Measurements from ENCODE around the gene TMEM25.

The TMEM25 gene

DNA sequence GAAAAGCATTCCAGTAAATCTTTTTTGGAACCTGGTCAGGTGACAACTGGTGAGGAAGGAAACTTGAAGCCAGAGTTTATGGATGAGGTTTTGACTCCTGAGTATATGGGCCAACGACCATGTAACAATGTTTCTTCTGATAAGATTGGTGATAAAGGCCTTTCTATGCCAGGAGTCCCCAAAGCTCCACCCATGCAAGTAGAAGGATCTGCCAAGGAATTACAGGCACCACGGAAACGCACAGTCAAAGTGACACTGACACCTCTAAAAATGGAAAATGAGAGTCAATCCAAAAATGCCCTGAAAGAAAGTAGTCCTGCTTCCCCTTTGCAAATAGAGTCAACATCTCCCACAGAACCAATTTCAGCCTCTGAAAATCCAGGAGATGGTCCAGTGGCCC, 27.8 kb upstream of the TMEM25 start:
- TF ChIP-seq, protein P1, sequence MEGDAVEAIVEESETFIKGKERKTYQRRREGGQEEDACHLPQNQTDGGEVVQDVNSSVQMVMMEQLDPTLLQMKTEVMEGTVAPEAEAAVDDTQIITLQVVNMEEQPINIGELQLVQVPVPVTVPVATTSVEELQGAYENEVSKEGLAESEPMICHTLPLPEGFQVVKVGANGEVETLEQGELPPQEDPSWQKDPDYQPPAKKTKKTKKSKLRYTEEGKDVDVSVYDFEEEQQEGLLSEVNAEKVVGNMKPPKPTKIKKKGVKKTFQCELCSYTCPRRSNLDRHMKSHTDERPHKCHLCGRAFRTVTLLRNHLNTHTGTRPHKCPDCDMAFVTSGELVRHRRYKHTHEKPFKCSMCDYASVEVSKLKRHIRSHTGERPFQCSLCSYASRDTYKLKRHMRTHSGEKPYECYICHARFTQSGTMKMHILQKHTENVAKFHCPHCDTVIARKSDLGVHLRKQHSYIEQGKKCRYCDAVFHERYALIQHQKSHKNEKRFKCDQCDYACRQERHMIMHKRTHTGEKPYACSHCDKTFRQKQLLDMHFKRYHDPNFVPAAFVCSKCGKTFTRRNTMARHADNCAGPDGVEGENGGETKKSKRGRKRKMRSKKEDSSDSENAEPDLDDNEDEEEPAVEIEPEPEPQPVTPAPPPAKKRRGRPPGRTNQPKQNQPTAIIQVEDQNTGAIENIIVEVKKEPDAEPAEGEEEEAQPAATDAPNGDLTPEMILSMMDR (IDR thresholded peaks at IDR 0.05; ENCODE audit: low read depth, low read length): no peak
- no peak overlapping the region for H3K4me3 ChIP-seq (ENCODE audit: low read depth, low read length)

- TF ChIP-seq, protein P1 (IDR thresholded peaks at IDR 0.05; ENCODE audit: low read depth, low read length): no peak
- H3K4me3 ChIP-seq (ENCODE audit: low read depth, low read length): no peak overlapping the region
Measured at GRCh38 chr11:118511601-118512000, 19.4 kb upstream of the TMEM25 start.

DNA sequence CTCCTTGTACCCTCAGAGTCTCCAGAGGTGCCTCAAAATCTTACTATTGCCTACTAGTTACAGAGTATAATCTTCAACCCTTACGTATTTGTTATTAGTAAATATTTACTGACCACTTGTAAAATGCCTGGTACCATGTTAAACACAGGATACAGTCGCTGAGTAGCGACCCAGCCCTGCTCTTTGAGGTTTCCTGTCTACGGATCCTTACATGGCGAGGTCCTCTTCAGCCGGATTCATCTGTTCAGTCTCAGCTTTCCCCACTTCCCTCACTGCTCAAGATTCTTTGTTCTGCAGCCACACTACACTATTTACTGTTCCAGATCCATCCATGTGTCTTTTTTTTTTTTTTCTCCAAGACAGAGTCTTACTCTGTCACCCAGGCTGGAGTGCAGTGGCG, 16.9 kb upstream of the TMEM25 start:
- H3K4me3 ChIP-seq (ENCODE audit: low read depth, low read length): no peak overlapping the region
- TF ChIP-seq, protein P1 (IDR thresholded peaks at IDR 0.05; ENCODE audit: low read depth, low read length): no peak

GRCh38 chr11:118519549-118519948, 11.4 kb upstream of the TMEM25 start:
- no peak overlapping the region for H3K4me3 ChIP-seq (ENCODE audit: low read depth, low read length)
- TF ChIP-seq, protein P1 (IDR thresholded peaks at IDR 0.05; ENCODE audit: low read depth, low read length): no peak

DNA sequence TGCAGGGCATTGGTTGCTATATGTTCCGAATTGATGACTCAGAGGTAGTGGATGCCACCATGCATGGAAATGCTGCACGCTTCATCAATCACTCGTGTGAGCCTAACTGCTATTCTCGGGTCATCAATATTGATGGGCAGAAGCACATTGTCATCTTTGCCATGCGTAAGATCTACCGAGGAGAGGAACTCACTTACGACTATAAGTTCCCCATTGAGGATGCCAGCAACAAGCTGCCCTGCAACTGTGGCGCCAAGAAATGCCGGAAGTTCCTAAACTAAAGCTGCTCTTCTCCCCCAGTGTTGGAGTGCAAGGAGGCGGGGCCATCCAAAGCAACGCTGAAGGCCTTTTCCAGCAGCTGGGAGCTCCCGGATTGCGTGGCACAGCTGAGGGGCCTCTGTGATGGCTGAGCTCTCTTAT, 9.1 kb upstream of the TMEM25 start:
- TF ChIP-seq, protein P1 (IDR thresholded peaks at IDR 0.05; ENCODE audit: low read depth, low read length): no peak
- no peak overlapping the region for H3K4me3 ChIP-seq (ENCODE audit: low read depth, low read length)

DNA sequence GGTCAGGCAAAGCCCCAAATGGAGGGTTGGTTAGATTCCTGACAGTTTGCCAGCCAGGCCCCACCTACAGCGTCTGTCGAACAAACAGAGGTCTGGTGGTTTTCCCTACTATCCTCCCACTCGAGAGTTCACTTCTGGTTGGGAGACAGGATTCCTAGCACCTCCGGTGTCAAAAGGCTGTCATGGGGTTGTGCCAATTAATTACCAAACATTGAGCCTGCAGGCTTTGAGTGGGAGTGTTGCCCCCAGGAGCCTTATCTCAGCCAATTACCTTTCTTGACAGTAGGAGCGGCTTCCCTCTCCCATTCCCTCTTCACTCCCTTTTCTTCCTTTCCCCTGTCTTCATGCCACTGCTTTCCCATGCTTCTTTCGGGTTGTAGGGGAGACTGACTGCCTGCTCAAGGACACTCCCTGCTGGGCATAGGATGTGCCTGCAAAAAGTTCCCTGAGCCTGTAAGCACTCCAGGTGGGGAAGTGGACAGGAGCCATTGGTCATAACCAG, 8.4 kb upstream of the TMEM25 start:
- H3K4me3 ChIP-seq (ENCODE audit: low read depth, low read length): no peak overlapping the region
- TF ChIP-seq, protein P1 (IDR thresholded peaks at IDR 0.05; ENCODE audit: low read depth, low read length): peak; percentile 22; the same call in 1 of the 2 replicates

DNA sequence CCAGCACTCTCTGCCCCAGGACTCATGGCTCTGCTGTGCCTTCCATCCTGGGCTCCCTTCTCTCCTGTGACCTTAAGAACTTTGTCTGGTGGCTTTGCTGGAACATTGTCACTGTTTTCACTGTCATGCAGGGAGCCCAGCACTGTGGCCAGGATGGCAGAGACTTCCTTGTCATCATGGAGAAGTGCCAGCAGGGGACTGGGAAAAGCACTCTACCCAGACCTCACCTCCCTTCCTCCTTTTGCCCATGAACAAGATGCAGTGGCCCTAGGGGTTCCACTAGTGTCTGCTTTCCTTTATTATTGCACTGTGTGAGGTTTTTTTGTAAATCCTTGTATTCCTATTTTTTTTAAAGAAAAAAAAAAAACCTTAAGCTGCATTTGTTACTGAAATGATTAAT, 6.6 kb upstream of the TMEM25 start:
- TF ChIP-seq, protein P1 (IDR thresholded peaks at IDR 0.05; ENCODE audit: low read depth, low read length): no peak

More for the DNA sequence above, 6.6 kb upstream of the TMEM25 start:
- no peak overlapping the region for H3K4me3 ChIP-seq (ENCODE audit: low read depth, low read length)
